GM19468 (cell line): Measurements from ENCODE around the gene SMIM36.
"Not testable (repeated sequence)": the region's sequence is repeated elsewhere in the genome, so short reads cannot be mapped to it uniquely, and the experiment has no call there.

ENCODE experiments used
- ATAC-seq: cut with Tn5 transposase; IDR thresholded peaks from one replicate; pipeline ENCODE4 v1.9.1; 2021; ENCODE audit warnings: mild to moderate bottlenecking, moderate library complexity, moderate number of reproducible peaks; ENCODE audit not compliant: unreplicated experiment; ENCODE audit errors: extremely low read depth

The SMIM36 gene

DNA sequence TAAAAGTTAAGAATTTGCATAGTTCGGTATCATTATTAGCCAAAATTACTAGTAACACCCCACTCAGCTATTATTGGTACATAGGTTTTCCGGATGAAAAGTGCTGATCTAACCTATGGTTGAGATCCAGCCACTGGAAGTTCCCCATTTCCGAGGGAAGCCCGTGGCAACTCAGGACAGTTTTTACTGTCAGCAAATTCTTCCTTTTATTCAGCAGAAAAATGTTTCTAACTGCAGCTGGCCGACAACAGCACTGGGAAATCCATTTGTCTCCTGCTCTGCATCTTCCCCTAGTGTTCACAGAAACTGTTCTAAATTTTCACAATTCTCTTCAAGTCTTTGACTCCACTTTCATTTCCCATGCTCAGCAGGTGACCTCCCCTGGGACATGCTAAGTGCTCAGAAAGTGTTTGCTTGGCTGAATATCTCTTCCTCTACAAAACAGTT lies 74.1 kb downstream of the SMIM36 start:
- ATAC-seq = peak; percentile 43

DNA sequence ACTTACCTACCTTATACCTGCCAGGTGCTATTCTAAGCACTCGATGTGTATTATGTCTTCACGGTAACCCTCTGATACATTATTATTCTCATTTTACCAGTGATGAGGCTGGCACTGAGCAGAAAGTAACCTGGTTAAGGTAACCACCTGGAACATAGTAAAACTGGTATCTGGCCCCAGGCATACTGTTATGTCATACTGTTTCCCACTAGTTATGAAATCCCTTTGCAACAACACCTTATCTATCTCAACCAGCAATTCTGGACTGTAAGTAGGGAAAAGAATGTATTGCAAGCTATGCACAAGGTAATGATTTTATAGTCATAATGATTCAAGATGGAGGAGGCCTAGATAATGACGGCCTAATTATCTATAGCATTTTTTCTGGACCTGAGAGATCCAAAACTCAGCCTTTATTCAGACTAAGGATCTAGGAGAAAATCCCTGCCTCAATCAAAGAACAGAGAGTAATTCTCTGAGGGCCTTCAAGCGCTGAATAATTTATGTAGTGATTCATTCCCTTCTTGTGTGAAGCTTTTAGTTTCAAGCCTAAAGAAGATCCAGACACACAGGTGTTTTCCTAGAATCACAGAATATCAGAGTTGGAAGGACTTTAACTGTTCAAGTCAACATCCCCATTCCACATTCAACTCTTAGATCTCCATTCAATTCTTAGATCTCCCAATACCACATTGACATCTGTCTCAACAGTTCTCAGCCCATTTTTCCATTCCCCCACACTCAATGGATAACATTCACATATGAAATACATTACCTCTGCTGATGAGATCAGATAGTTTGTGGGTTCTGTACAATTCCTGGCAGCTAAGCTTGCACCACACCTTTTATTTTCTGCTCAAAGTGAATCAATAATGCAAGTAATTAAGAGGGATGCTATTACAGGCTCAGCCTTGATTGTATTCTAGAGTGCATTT lies 74.8 kb downstream of the SMIM36 start:
- ATAC-seq = no peak

DNA sequence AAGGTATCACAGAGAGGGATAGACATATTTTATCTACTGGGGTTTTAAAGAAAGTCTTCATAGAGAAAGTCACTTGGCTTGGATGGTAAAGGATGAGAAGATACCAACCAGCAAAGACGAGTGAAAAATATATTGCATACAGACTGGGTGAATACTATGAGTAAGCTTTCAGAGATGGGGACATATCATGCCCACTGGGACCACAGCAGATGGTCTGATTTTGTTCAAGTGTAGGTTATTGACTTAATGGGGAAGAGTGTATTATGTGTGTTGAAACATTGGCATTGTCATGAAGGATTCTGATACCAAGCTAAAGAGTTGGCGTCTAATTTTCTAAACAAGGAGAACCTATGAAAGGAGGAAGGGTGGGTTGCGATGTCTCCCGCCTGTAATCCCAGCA lies 75.8 kb downstream of the SMIM36 start:
- ATAC-seq = no peak

- no peak for ATAC-seq
These were observed 76.5 kb downstream of the SMIM36 start for GRCh38 chr17:55434721-55435120.

GRCh38 chr17:55433629-55434422 lies 77.4 kb downstream of the SMIM36 start:
- no peak for ATAC-seq

DNA sequence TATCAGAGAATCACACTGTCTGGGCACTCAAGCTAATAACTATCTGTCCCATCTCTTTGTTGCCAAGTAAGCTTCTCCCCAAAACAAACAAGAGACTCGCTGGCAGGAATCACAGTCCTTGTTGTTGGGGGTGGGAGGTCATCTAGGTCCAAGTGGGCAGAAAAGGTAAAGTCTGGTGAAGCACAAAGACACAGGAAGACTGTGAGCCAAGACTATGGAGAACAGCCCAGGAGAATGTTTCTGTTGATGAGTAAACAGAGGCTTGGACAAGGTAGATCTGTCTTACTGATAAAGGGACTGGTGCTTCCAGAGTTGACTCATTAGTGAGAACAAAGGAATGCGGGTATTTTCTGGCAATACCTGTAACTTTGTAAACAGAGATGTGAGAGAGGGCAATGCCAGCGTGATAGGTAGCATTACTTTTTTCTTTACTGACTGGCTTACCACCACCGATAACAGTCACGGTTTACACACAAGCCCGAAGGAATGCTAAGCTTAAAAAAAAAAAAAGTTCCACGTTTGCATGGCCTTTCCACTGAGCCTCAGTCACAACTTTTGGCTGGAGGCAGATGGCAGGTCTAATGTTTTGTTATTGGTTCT lies 78.1 kb downstream of the SMIM36 start:
- ATAC-seq = no peak

- no peak for ATAC-seq
These were observed 78.8 kb downstream of the SMIM36 start for GRCh38 chr17:55432358-55433028.

GRCh38 chr17:55431914-55432313 lies 79.3 kb downstream of the SMIM36 start:
- ATAC-seq = not testable (repeated sequence)

DNA sequence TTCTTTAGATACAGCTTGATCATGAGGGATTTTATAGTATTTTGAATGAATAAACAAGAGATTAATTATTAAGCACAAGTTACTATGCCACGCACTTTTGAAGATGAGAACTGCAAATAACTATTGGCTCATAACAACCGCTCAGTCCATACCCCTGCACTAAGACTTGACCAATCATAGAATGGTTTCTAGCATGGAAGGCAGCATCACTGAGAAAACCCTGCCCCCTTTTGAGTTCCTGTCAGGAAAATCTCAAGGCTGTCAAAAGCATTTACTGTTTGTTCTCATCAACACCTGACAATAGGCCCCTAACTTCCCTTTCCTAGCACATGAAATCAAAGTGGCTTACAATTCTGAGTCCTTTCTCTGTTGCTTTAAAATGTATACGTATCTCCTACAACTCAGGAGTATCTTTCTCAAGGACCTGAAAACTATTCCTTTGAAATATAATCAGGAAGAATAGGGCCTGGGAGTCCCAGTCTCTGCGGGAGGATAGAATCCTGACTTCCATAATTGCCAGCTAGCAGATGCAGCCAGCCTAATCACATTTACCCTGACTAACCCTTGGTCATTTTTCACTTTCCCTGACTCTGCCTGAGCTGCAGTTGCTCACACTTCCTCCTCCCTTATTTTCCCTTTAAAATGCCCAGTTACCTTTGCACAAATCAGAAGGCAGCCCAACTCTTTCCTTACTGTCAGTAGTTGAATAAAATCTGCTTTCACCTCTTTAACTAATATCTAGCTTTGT lies 80.5 kb downstream of the SMIM36 start:
- no peak for ATAC-seq

DNA sequence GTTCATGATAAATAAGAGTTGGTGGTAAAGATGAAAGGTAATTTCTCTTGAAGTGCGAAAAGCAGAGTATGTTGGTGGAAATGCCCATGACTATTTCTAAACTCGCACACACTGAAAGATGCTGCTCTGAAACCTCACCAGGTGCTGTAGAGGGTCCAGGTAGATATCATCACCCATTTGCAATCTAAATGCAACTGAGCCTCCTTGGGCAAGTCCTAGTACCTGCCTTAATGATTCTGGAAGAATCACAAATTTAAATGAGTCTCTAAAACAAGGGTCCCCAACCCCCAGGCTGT lies 83.7 kb downstream of the SMIM36 start:
- ATAC-seq = peak; percentile 42

- ATAC-seq = peak; percentile 34
These were observed 84.2 kb downstream of the SMIM36 start for GRCh38 chr17:55426851-55427586.

GRCh38 chr17:55424893-55425540 lies 86.2 kb downstream of the SMIM36 start:
- no peak for ATAC-seq

DNA sequence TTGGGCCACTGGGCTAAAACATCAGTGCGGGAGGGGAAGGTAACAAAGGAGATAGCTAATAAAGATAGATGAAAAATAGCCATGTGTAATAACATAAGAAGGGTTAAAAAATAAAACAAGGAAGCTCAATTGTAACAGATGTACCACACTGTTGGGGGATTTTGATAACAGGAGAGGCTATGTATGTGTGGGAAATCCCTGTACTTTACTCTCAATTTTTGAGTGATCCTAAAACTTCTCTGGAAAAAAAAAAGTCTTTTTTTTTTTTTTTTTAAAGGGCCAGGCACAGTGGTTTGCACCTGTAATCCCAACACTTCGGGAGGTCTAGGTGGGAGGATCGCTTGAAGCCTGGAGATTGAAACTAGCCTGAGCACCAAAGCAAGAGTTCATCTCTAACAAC lies 87.7 kb downstream of the SMIM36 start:
- no peak for ATAC-seq

DNA sequence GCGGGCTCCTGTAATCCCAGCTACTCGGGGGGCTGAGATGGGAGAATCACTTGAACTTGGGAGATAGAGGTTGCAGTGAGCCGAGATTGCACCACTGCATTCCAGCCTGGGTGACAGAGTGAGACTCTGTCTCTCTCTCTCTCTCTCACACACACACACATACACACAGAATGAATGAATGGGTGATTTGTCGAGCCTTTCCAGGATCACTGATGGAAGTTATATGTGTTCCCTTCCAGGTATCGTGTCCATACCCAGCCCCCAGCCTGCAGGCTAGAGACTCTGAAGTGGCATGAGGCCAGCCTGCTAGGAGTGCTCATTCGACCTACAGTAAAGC lies 88.5 kb downstream of the SMIM36 start:
- ATAC-seq = not testable (repeated sequence)

GRCh38 chr17:55421179-55421934 lies 89.9 kb downstream of the SMIM36 start, which contains the start of gene MMD:
Gene MMD (minus strand): TSS chr17:55421835. CDS start chr17:55421695, 140 bp downstream.
- ATAC-seq = no peak

- ATAC-seq = no peak
These were observed 90.5 kb downstream of the SMIM36 start for GRCh38 chr17:55420776-55421178.

GRCh38 chr17:55420067-55420775 lies 91.0 kb downstream of the SMIM36 start:
- no peak for ATAC-seq
